Measurements from ENCODE around the gene TEDC2. TPM values are rescaled to one million over a fixed set of nuclear protein-coding genes. Genes with fewer than 3 reads are reported as not detected.

TEDC2 gene
- total RNA-seq, result not detected

GRCh38 chr16:2459647-2460390, at the start of gene TEDC2:
Gene TEDC2 (plus strand): TSS chr16:2460109. CDS start chr16:2460145, 36 bp downstream.
- intact Hi-C loops (cut with DNase I), result loop anchor here (1.0 to 2.0 kb wide), 3 partner anchors 14 to 53 kb away; partner anchors contain the start of genes ATP6V0C and CCNF
- Histone ChIP-seq H3K9me3 (no peaks in the 10 kb centered on the region), H3K27ac (no peak within 1 kb of the TSS), H3K4me3 (peak within 1 kb of the TSS; percentile 61 to 67), H3K4me1 (peaks cover 0 to 8% of the 10 kb centered on the region in 2 donors), H3K27me3 (no peaks in the 10 kb centered on the region), H3K36me3 (no peaks in the 10 kb centered on the region)
- peak; percentile 79 to 98 for DNase-seq (ENCODE audit: low spot score in 2 of 2)
- no peak for TF ChIP-seq CTCF (IDR thresholded peaks at IDR 0.05)

- TF ChIP-seq CTCF (IDR thresholded peaks at IDR 0.05), result no peak
Measured at GRCh38 chr16:2415085-2415484, 44.8 kb upstream of the TEDC2 start.

GRCh38 chr16:2420035-2420434, 39.9 kb upstream of the TEDC2 start:
- no peak overlapping the region for H3K27ac ChIP-seq
- no peaks in the 10 kb centered on the region for H3K36me3 ChIP-seq
- DNase-seq (ENCODE audit: low spot score in 2 of 2), result no peak
- intact Hi-C loops (cut with DNase I), result loop anchor here (10.0 kb wide), 2 partner anchors 155 to 335 kb away; partner anchors contain the start of genes RNPS1 and SRRM2
- TF ChIP-seq CTCF (IDR thresholded peaks at IDR 0.05), result no peak
- no peak overlapping the region for H3K4me3 ChIP-seq
- H3K4me1 ChIP-seq, result no peaks in the 10 kb centered on the region
- H3K27me3 ChIP-seq, result no peaks in the 10 kb centered on the region
- H3K9me3 ChIP-seq, result no peaks in the 10 kb centered on the region

More at GRCh38 chr16:2415085-2415484, 44.8 kb upstream of the TEDC2 start:
- Histone ChIP-seq H3K27ac (no peak overlapping the region), H3K4me3 (no peak overlapping the region), H3K9me3 (no peaks in the 10 kb centered on the region), H3K36me3 (no peaks in the 10 kb centered on the region), H3K27me3 (no peaks in the 10 kb centered on the region), H3K4me1 (no peaks in the 10 kb centered on the region)
- no peak for DNase-seq (ENCODE audit: low spot score in 2 of 2)
- intact Hi-C loops (cut with DNase I), result no loop called here

GRCh38 chr16:2422123-2422867, 37.6 kb upstream of the TEDC2 start:
- no peaks in the 10 kb centered on the region for H3K27me3 ChIP-seq
- intact Hi-C loops (cut with DNase I), result loop anchor here (10.0 kb wide), 2 partner anchors 157 to 333 kb away; partner anchors contain the start of genes RNPS1 and SRRM2
- no peaks in the 10 kb centered on the region for H3K4me1 ChIP-seq
- no peaks in the 10 kb centered on the region for H3K36me3 ChIP-seq
- H3K9me3 ChIP-seq, result no peaks in the 10 kb centered on the region
- DNase-seq (ENCODE audit: low spot score in 2 of 2), result peak in 1 of 2 donors; percentile 15
- no peak overlapping the region for H3K4me3 ChIP-seq
- no peak overlapping the region for H3K27ac ChIP-seq
- TF ChIP-seq CTCF (IDR thresholded peaks at IDR 0.05), result no peak

GRCh38 chr16:2424061-2425007, 35.6 kb upstream of the TEDC2 start:
- Histone ChIP-seq H3K27me3 (no peaks in the 10 kb centered on the region), H3K4me3 (no peak overlapping the region), H3K4me1 (peaks cover 0 to 3% of the 10 kb centered on the region in 2 donors), H3K9me3 (no peaks in the 10 kb centered on the region), H3K27ac (no peak overlapping the region), H3K36me3 (no peaks in the 10 kb centered on the region)
- peak in 1 of 2 donors; percentile 59 for DNase-seq (ENCODE audit: low spot score in 2 of 2)
- intact Hi-C loops (cut with DNase I), result loop anchor here (5.0 to 10.0 kb wide), 3 partner anchors 78 to 330 kb away; partner anchors contain the start of genes RNPS1 and SRRM2
- no peak for TF ChIP-seq CTCF (IDR thresholded peaks at IDR 0.05)

All from ascending aorta (tissue), 2 donors.